ENCODE results near the gene C2orf92. TPM values are rescaled to one million over a fixed set of nuclear protein-coding genes. Genes with fewer than 3 reads are reported as not detected.
"Not testable (repeated sequence)": the region's sequence is repeated elsewhere in the genome, so short reads cannot be mapped to it uniquely, and the experiment has no call there.

The C2orf92 gene
- total RNA-seq, 2 donors from 2014 or later, result 3.0 to 3.1 TPM

- Histone ChIP-seq H3K36me3 (no peaks in the 10 kb centered on the region), H3K9me3 (no peaks in the 10 kb centered on the region), H3K27ac (no peak overlapping the region), H3K4me3 (no peak overlapping the region), H3K4me1 (no peaks in the 10 kb centered on the region), H3K27me3 (no peaks in the 10 kb centered on the region)
- TF ChIP-seq CTCF (IDR thresholded peaks at IDR 0.05), result no peak
- no peak for DNase-seq (ENCODE audit: low spot score)
Observed at GRCh38 chr2:97670471-97670870, 958 bp downstream of the C2orf92 start.

DNA sequence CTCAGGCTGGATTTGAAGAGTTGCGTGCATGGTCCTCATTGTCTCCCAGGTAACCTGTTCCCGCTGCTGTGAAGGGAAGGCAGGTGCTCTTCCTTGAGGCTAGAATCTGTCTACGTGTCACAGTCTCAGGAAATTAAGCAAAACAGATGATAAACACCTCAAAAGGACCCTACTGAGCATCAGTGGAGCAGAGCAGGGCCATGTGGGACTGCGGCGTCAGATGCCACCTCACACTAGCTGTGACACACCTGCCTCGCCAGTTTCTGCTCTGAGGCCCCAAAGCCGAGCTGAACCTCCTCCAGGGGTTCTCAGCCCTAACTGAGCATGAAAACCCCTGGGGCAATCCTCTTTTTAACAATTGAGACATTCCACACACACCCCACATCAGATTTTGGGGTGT lies 2.0 kb downstream of the C2orf92 start:
- Histone ChIP-seq H3K27me3 (no peaks in the 10 kb centered on the region), H3K27ac (no peak overlapping the region), H3K9me3 (no peaks in the 10 kb centered on the region), H3K4me1 (no peaks in the 10 kb centered on the region), H3K4me3 (no peak overlapping the region), H3K36me3 (no peaks in the 10 kb centered on the region)
- no peak for DNase-seq (ENCODE audit: low spot score)
- TF ChIP-seq CTCF (IDR thresholded peaks at IDR 0.05), result no peak

DNA sequence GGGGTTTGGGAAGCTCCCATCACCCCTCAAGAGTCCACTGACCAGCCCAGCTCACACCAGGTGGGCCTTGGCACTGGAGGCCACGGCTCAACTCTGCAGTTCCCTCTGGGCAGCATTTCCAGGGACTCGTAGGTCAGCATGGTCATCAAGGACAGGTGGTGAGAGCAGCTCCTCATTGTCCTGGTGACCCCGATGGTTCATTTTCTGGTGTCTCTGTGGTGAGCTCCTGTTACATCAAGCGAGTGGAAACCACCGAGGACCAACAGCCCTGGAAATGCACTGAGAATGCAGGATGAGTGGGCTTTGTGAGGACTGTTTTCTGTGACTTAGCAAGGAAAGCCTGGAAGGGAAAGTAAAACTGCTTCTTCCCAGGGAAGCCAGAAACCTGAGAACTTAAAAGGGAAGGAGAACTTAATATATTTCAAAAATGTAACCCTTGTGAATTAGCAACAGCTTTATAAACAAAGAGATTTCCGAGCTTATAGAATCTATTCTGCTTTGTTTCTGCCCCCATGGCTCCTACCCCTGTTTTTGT lies 3.2 kb downstream of the C2orf92 start:
- H3K27me3 ChIP-seq; H3K4me1 ChIP-seq; H3K27ac ChIP-seq; H3K4me3 ChIP-seq; DNase-seq (ENCODE audit: low spot score); H3K36me3 ChIP-seq; H3K9me3 ChIP-seq: not testable (repeated sequence)

- Histone ChIP-seq H3K4me3 (no peak overlapping the region), H3K27ac (no peak overlapping the region), H3K4me1 (no peaks in the 10 kb centered on the region), H3K27me3 (no peaks in the 10 kb centered on the region), H3K36me3 (no peaks in the 10 kb centered on the region), H3K9me3 (no peaks in the 10 kb centered on the region)
- TF ChIP-seq CTCF (IDR thresholded peaks at IDR 0.05), result no peak
- DNase-seq (ENCODE audit: low spot score), result no peak
Observed at GRCh38 chr2:97673182-97673914, 3.8 kb downstream of the C2orf92 start.

GRCh38 chr2:97673915-97674283 lies 4.4 kb downstream of the C2orf92 start:
- Histone ChIP-seq H3K27me3 (no peaks in the 10 kb centered on the region), H3K4me3 (no peak overlapping the region), H3K27ac (no peak overlapping the region), H3K36me3 (no peaks in the 10 kb centered on the region), H3K9me3 (no peaks in the 10 kb centered on the region), H3K4me1 (no peaks in the 10 kb centered on the region)
- no peak for DNase-seq (ENCODE audit: low spot score)
- TF ChIP-seq CTCF (IDR thresholded peaks at IDR 0.05), result no peak

DNA sequence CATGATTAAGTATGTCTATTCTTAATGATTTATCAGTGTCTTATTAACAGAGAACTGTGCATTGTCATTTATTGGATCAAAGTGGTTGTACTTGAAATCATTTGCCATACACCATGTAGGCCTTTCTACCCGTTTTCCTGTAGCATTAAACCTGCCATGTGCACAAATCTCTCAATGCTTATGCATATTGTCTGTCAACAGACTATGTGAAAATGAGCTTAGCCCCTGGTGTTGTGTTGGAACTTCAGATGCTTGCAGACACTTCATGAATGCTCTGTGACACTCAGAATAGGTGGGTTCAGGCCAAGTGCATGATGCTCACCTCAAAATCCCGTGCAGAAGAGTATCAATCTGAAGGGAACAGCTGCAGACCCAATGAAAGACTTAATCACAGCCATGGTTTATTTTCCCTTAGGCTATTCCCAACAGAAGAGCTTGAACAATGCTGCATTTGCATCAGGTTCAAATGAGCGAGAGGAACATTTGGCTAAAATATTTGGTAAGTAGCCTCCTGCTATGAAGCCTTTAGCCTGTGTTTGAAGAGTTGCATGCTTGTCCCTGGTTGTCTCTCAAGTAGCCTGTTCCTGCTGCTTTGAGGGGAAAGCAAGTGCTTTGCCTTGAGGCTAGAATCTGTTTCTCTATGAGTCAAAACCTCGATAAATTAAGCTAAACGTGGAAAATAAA lies 6.1 kb downstream of the C2orf92 start:
- Histone ChIP-seq H3K27ac (no peak overlapping the region), H3K4me3 (no peak overlapping the region), H3K9me3 (no peaks in the 10 kb centered on the region), H3K36me3 (no peaks in the 10 kb centered on the region), H3K4me1 (no peaks in the 10 kb centered on the region), H3K27me3 (no peaks in the 10 kb centered on the region)
- TF ChIP-seq CTCF (IDR thresholded peaks at IDR 0.05), result no peak
- no peak for DNase-seq (ENCODE audit: low spot score)

Measured in right atrium auricular region (tissue), 2 donors.